H9 (cell line): ENCODE results near the gene ASXL3. TPM values are rescaled to one million over a fixed set of nuclear protein-coding genes. Genes with fewer than 3 reads are reported as not detected.

ENCODE experiments used
- DNase-seq: peaks from one replicate; pipeline ENCODE4 v3.0.0-alpha.2; 2017
- H2AFZ ChIP-seq: one replicate; pipeline ENCODE4 v1.6.1; 2013; ENCODE audit warnings: mild to moderate bottlenecking, low read length, control low read depth, moderate library complexity
- H2AK5ac ChIP-seq: 2 replicates; pipeline ENCODE4 v1.6.1; 2013; ENCODE audit warnings: low read length, control low read depth, mixed read lengths; ENCODE audit not compliant: insufficient read length
- H2BK120ac ChIP-seq: one replicate; pipeline ENCODE4 v1.6.1; 2013; ENCODE audit warnings: low read depth, mild to moderate bottlenecking, low read length, control low read depth, inconsistent platforms; ENCODE audit not compliant: poor library complexity, severe bottlenecking
- H2BK12ac ChIP-seq: 2 replicates; pipeline ENCODE4 v1.6.1; 2013; ENCODE audit warnings: low read length, control low read depth, mixed read lengths, low read depth; ENCODE audit not compliant: insufficient read length
- H2BK15ac ChIP-seq: 2 replicates; pipeline ENCODE4 v1.6.1; 2013; ENCODE audit warnings: low read depth, low read length, control low read depth
- H2BK20ac ChIP-seq: one replicate; pipeline ENCODE4 v1.6.1; 2013; ENCODE audit warnings: low read depth, mild to moderate bottlenecking, low read length, control low read depth, inconsistent platforms; ENCODE audit not compliant: poor library complexity, severe bottlenecking
- H2BK5ac ChIP-seq: 2 replicates; pipeline ENCODE4 v1.6.1; 2013; ENCODE audit warnings: low read length, control low read depth, mixed read lengths; ENCODE audit not compliant: insufficient read length
- H3K14ac ChIP-seq: 2 replicates; pipeline ENCODE4 v1.6.1; 2013; ENCODE audit warnings: low read length, control low read depth; ENCODE audit not compliant: insufficient read depth
- H3K18ac ChIP-seq: 2 replicates; pipeline ENCODE4 v1.6.1; 2013; ENCODE audit warnings: low read depth, mild to moderate bottlenecking, mixed read lengths, low read length, control low read depth; ENCODE audit not compliant: insufficient read length
- H3K23ac ChIP-seq: 2 replicates; pipeline ENCODE4 v1.6.1; 2013; ENCODE audit warnings: low read length, control low read depth, mixed read lengths, low read depth; ENCODE audit not compliant: insufficient read length
- H3K23me2 ChIP-seq: 2 replicates; pipeline ENCODE4 v1.6.1; 2013; ENCODE audit warnings: low read depth, mild to moderate bottlenecking, mixed read lengths, low read length, control low read depth; ENCODE audit not compliant: insufficient read length, poor library complexity, severe bottlenecking
- H3K27ac ChIP-seq: 2 replicates; pipeline ENCODE4 v1.5.1; 2013; ENCODE audit warnings: low read length, control low read depth, mixed read lengths, low read depth; ENCODE audit not compliant: insufficient read length
- H3K27me3 ChIP-seq: 2 replicates; pipeline ENCODE4 v1.6.1; 2013; ENCODE audit warnings: low read length, control low read depth, inconsistent platforms; ENCODE audit not compliant: insufficient read depth
- H3K4ac ChIP-seq: 2 replicates; pipeline ENCODE4 v1.6.1; 2013; ENCODE audit warnings: low read depth, mild to moderate bottlenecking, control low read depth, inconsistent platforms, low read length, moderate library complexity
- H3K4me1 ChIP-seq: 2 replicates; pipeline ENCODE4 v1.6.1; 2013; ENCODE audit warnings: low read length, control low read depth, inconsistent platforms; ENCODE audit not compliant: insufficient read depth
- H3K4me2 ChIP-seq: 2 replicates; pipeline ENCODE4 v1.6.1; 2013; ENCODE audit warnings: low read length, control low read depth, mixed read lengths; ENCODE audit not compliant: insufficient read length, insufficient read depth
- H3K56ac ChIP-seq: 2 replicates; pipeline ENCODE4 v1.6.1; 2013; ENCODE audit warnings: low read depth, mild to moderate bottlenecking, mixed read lengths, low read length, control low read depth; ENCODE audit not compliant: insufficient read length
- H3K79me1 ChIP-seq: 2 replicates; pipeline ENCODE4 v1.6.1; 2013; ENCODE audit warnings: low read depth, mild to moderate bottlenecking, moderate library complexity, low read length, control low read depth, inconsistent platforms; ENCODE audit not compliant: insufficient read depth, poor library complexity, severe bottlenecking
- H3K79me2 ChIP-seq: 2 replicates; pipeline ENCODE4 v1.6.1; 2013; ENCODE audit warnings: low read length, control low read depth, inconsistent platforms; ENCODE audit not compliant: insufficient read depth
- H3K9ac ChIP-seq: 2 replicates; pipeline ENCODE4 v1.6.1; 2013; ENCODE audit warnings: low read length, control low read depth, mixed read lengths; ENCODE audit not compliant: insufficient read length; ENCODE audit errors: extremely low read depth
- H3K9me3 ChIP-seq: one replicate; pipeline ENCODE4 v1.6.1; 2013; ENCODE audit warnings: low read depth, low read length, inconsistent platforms; ENCODE audit not compliant: control insufficient read depth
- H3T11ph ChIP-seq: one replicate; pipeline ENCODE4 v1.6.1; 2013; ENCODE audit warnings: mild to moderate bottlenecking, low read length, control low read depth, inconsistent platforms
- H4K20me1 ChIP-seq: one replicate; pipeline ENCODE4 v1.6.1; 2013; ENCODE audit not compliant: control insufficient read depth, insufficient read length, insufficient read depth
- H4K5ac ChIP-seq: 2 replicates; pipeline ENCODE4 v1.6.1; 2013; ENCODE audit warnings: low read depth, mild to moderate bottlenecking, mixed read lengths, low read length, control low read depth; ENCODE audit not compliant: insufficient read length
- H4K8ac ChIP-seq: replicated peaks from 2 replicates; pipeline ENCODE4 v1.6.1; 2013; ENCODE audit warnings: low read length, control low read depth, mixed read lengths, low read depth; ENCODE audit not compliant: insufficient read length
- H4K91ac ChIP-seq: 2 replicates; pipeline ENCODE4 v1.6.1; 2013; ENCODE audit warnings: low read depth, mild to moderate bottlenecking, moderate library complexity, mixed read lengths, low read length, control low read depth; ENCODE audit not compliant: insufficient read length
- H3K27ac Mint-ChIP-seq, 3 experiments: 2 replicates in 2 of 3; 3 replicates in 1 of 3; pipeline ENCODE4 v1.8.0; 2020 to 2021; ENCODE audit warnings: mixed read lengths in 3 of 3, mild to moderate bottlenecking in 1 of 3, moderate library complexity in 1 of 3
- H3K27me3 Mint-ChIP-seq: 2 replicates; pipeline ENCODE4 v1.8.0; 2021; ENCODE audit warnings: low read depth, mild to moderate bottlenecking, moderate library complexity, mixed read lengths
- H3K36me3 Mint-ChIP-seq, 3 experiments: 2 replicates in 2 of 3; 3 replicates in 1 of 3; pipeline ENCODE4 v1.8.0; 2020 to 2021; ENCODE audit warnings: low read depth in 3 of 3, mixed read lengths in 3 of 3; ENCODE audit not compliant: insufficient read depth in 1 of 3
- H3K4me1 Mint-ChIP-seq, 2 experiments: 2 replicates each; pipeline ENCODE4 v1.8.0; 2020; ENCODE audit warnings: mixed read lengths in 2 of 2
- H3K4me3 Mint-ChIP-seq, 2 experiments: 2 replicates in 1 of 2; 3 replicates in 1 of 2; pipeline ENCODE4 v1.8.0; 2020 to 2021; ENCODE audit warnings: mild to moderate bottlenecking in 2 of 2, mixed read lengths in 2 of 2, moderate library complexity in 1 of 2
- H3K9me3 Mint-ChIP-seq, 2 experiments: 2 replicates in 1 of 2; 3 replicates in 1 of 2; pipeline ENCODE4 v1.8.0; 2020; ENCODE audit warnings: mild to moderate bottlenecking in 2 of 2, mixed read lengths in 2 of 2, moderate library complexity in 1 of 2
- CTCF ChIP-seq: fragments of 200-600 bp; sonication (generic); conservative IDR thresholded peaks from 3 replicates; pipeline ENCODE4 v1.8.0; 2021; ENCODE audit warnings: antibody characterized with exemption, mild to moderate bottlenecking
- WGBS: extraction: QIAGEN DNeasy Blood & Tissue Kit; methylation state at CpG from one replicate; pipeline ENCODE4 v1.1.7; 2013; ENCODE audit warnings: missing lambda C conversion rate, low lambda C conversion rate, mixed read lengths; ENCODE audit not compliant: insufficient read length; ENCODE audit errors: extremely low coverage; 5-methylcytosine and 5-hydroxymethylcytosine counted together
- total RNA-seq: library from RNA; stranded (reverse); gene quantifications from 2 replicates; pipeline ENCODE4 v1.2.1, GENCODE V29; 2021

Gene ASXL3
- total RNA-seq, 1 experiment from 2014 or later, result 0.35 TPM

- no peaks in the 10 kb centered on the region for H3K27me3 Mint-ChIP-seq
- no peak for DNase-seq
- Histone ChIP-seq H3K27ac (no peak overlapping the region), H4K91ac (no peak overlapping the region), H3K56ac (no peak overlapping the region), H2AK5ac (no peak overlapping the region), H3K4ac (no peak overlapping the region), H4K8ac (no peak overlapping the region), H2BK5ac (no peak overlapping the region), H3K23me2 (no peaks in the 10 kb centered on the region), H2BK120ac (no peak overlapping the region), H3K9me3 (no peaks in the 10 kb centered on the region), H4K5ac (no peak overlapping the region), H2BK15ac (no peak overlapping the region), H3K18ac (no peak overlapping the region), H2BK20ac (no peak overlapping the region), H3K4me1 (no peaks in the 10 kb centered on the region), H3K79me2 (no peaks in the 10 kb centered on the region), H2AFZ (no peak overlapping the region), H3T11ph (no peak overlapping the region), H3K9ac (no peak overlapping the region), H3K4me2 (no peak overlapping the region), H2BK12ac (no peak overlapping the region), H3K79me1 (no peaks in the 10 kb centered on the region), H3K14ac (no peak overlapping the region), H4K20me1 (no peaks in the 10 kb centered on the region), H3K27me3 (no peaks in the 10 kb centered on the region), H3K23ac (no peak overlapping the region)
- H3K27ac Mint-ChIP-seq, result no peak overlapping the region
- H3K36me3 Mint-ChIP-seq, result no peaks in the 10 kb centered on the region
- no peak for TF ChIP-seq CTCF
- H3K4me1 Mint-ChIP-seq, result peaks cover 2 to 8% of the 10 kb centered on the region in 2 experiments; a peak in 3 of 4 replicates
- WGBS, result no CpG with 5 or more reads among the region's 3 CpGs
- no peak overlapping the region for H3K4me3 Mint-ChIP-seq
- no peaks in the 10 kb centered on the region for H3K9me3 Mint-ChIP-seq
Measured at GRCh38 chr18:33541316-33541715, 36.7 kb upstream of the ASXL3 start.
